ENCODE data around the gene TGIF2.

DNA sequence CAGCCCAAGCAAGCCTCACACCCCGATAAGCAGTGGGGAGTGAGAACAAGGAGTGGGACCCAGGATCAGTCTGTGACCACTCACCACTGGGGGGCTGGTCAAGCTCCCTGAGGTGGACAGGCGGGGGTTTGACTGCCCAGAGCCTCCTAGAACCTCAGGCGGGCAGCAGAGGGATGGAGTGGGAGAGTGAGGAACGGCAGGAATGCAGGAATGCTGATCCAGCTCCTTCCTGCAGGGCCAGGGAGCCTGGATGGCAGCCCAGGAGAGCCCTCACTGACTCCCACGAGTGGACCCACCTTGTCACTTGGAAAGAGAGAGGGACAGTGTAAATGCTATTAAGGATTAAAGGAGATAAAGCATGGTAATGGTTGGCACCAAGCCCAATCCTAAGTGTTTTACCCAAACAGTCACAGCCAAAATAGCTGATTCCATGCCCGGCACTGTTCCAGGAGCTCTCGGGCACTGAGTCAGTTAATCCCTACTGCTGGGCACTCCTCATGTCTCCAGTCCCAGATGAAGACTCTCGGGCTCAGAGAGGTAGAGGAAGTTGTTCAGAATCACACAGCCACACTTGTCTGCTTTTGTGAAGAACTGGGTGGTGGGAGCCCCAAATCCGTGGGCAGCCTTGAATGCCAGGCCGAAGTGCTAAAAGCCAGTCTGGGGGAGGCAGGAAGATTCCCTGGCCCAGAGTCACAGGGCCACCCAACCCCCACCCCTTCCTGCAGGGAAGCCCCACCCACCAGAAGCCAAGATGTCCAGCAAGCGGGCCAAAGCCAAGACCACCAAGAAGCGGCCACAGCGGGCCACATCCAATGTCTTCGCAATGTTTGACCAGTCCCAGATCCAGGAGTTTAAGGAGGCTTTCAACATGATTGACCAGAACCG, 29.0 kb upstream of the TGIF2 start:
- TF ChIP-seq, protein P1, sequence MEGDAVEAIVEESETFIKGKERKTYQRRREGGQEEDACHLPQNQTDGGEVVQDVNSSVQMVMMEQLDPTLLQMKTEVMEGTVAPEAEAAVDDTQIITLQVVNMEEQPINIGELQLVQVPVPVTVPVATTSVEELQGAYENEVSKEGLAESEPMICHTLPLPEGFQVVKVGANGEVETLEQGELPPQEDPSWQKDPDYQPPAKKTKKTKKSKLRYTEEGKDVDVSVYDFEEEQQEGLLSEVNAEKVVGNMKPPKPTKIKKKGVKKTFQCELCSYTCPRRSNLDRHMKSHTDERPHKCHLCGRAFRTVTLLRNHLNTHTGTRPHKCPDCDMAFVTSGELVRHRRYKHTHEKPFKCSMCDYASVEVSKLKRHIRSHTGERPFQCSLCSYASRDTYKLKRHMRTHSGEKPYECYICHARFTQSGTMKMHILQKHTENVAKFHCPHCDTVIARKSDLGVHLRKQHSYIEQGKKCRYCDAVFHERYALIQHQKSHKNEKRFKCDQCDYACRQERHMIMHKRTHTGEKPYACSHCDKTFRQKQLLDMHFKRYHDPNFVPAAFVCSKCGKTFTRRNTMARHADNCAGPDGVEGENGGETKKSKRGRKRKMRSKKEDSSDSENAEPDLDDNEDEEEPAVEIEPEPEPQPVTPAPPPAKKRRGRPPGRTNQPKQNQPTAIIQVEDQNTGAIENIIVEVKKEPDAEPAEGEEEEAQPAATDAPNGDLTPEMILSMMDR (IDR thresholded peaks at IDR 0.05 in 2 of 3, conservative IDR thresholded peaks at IDR 0.05 in 1 of 3; ENCODE audit: insufficient read depth in 2 of 3, low read depth in 1 of 3, low read length in 3 of 3), result no peak
- no peak for TF ChIP-seq CHD2 (IDR thresholded peaks at IDR 0.05; ENCODE audit: low read depth, low read length)
- no peak for TF ChIP-seq NFRKB (IDR thresholded peaks at IDR 0.05; ENCODE audit: low read depth)
- no peak for TF ChIP-seq GTF2A2 (tag; IDR thresholded peaks at IDR 0.05)
- TF ChIP-seq, protein P2, sequence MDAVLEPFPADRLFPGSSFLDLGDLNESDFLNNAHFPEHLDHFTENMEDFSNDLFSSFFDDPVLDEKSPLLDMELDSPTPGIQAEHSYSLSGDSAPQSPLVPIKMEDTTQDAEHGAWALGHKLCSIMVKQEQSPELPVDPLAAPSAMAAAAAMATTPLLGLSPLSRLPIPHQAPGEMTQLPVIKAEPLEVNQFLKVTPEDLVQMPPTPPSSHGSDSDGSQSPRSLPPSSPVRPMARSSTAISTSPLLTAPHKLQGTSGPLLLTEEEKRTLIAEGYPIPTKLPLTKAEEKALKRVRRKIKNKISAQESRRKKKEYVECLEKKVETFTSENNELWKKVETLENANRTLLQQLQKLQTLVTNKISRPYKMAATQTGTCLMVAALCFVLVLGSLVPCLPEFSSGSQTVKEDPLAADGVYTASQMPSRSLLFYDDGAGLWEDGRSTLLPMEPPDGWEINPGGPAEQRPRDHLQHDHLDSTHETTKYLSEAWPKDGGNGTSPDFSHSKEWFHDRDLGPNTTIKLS (IDR thresholded peaks at IDR 0.05; ENCODE audit: borderline replicate concordance, low read depth), result no peak
- no peak for TF ChIP-seq EP300 (IDR thresholded peaks at IDR 0.05; ENCODE audit: low read length)
- TF ChIP-seq ZNF133 (CRISPR knock-in tag; IDR thresholded peaks at IDR 0.05), result no peak
- no peak for TF ChIP-seq GATA2 (CRISPR knock-in tag; IDR thresholded peaks at IDR 0.05)
- no peak for TF ChIP-seq FOXK1 (CRISPR knock-in tag; IDR thresholded peaks at IDR 0.05; ENCODE audit: borderline replicate concordance)
- TF ChIP-seq RBM22 (IDR thresholded peaks at IDR 0.05; ENCODE audit: low read depth, low read length, poor library complexity, severe bottlenecking), result no peak
- no peak for TF ChIP-seq HDAC3 (IDR thresholded peaks at IDR 0.05; ENCODE audit: borderline replicate concordance, partially characterized antibody)
- TF ChIP-seq, protein P3, sequence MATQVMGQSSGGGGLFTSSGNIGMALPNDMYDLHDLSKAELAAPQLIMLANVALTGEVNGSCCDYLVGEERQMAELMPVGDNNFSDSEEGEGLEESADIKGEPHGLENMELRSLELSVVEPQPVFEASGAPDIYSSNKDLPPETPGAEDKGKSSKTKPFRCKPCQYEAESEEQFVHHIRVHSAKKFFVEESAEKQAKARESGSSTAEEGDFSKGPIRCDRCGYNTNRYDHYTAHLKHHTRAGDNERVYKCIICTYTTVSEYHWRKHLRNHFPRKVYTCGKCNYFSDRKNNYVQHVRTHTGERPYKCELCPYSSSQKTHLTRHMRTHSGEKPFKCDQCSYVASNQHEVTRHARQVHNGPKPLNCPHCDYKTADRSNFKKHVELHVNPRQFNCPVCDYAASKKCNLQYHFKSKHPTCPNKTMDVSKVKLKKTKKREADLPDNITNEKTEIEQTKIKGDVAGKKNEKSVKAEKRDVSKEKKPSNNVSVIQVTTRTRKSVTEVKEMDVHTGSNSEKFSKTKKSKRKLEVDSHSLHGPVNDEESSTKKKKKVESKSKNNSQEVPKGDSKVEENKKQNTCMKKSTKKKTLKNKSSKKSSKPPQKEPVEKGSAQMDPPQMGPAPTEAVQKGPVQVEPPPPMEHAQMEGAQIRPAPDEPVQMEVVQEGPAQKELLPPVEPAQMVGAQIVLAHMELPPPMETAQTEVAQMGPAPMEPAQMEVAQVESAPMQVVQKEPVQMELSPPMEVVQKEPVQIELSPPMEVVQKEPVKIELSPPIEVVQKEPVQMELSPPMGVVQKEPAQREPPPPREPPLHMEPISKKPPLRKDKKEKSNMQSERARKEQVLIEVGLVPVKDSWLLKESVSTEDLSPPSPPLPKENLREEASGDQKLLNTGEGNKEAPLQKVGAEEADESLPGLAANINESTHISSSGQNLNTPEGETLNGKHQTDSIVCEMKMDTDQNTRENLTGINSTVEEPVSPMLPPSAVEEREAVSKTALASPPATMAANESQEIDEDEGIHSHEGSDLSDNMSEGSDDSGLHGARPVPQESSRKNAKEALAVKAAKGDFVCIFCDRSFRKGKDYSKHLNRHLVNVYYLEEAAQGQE (IDR thresholded peaks at IDR 0.05; ENCODE audit: borderline replicate concordance), result no peak
- TF ChIP-seq, protein P3 (CRISPR knock-in tag; IDR thresholded peaks at IDR 0.05; ENCODE audit: low read depth), result no peak

Measured in K562 (cell line).